GM19099 (cell line): ENCODE data around the gene PITRM1.

Source experiments
- POLR2A ChIP-seq: IDR thresholded peaks from 3 replicates; pipeline ENCODE4 v1.6.1; 2011; ENCODE audit warnings: low read depth; ENCODE audit not compliant: insufficient read length; ENCODE audit errors: extremely low read depth

The PITRM1 gene

GRCh38 chr10:3109196-3109595 lies 63.4 kb downstream of the PITRM1 start:
- TF ChIP-seq POLR2A: no peak

GRCh38 chr10:3108575-3109105 lies 63.9 kb downstream of the PITRM1 start:
- TF ChIP-seq POLR2A: no peak

DNA sequence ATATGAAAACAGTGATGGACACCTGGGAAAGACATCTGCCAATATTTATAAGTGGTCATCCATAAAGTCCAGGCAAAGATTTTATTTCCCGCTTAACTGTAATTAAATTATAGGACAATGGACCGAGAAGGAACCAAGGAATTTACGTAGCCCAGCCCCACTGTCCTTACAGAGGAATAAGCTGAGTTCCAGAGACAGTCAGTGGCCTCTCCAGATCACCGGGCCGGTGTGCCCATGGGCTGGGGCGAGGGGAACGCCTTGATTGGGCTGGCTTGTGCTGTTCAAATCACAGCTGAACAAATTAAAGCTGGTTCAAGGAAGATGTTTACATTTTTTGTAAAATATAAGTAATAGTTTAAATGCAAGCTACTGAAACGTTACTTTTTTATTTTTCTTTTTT lies 64.5 kb downstream of the PITRM1 start:
- TF ChIP-seq POLR2A: no peak

GRCh38 chr10:3107426-3107961 lies 65.1 kb downstream of the PITRM1 start:
- no peak for TF ChIP-seq POLR2A

DNA sequence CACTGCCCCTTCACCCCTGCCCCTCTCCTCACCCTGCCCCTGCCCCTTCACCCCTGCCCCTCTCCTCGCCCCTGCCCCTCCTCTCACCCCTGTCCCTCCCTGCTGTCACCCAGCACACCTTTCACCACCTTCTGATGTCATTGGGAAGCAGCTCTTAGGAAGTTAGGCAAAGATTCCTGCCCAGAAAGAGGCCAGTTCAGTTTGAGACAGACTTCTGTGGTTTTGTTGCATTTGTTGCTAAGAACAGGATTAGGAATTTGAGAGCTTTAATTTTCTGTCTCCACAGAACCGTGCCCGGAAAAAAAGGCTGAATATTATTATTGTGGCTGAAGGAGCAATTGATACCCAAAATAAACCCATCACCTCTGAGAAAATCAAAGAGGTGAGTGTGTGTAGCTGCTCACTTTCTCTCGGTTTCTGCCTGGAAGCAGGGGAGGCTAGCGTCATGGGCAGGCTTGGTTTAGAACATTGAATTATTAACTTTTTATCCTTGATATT lies 65.6 kb downstream of the PITRM1 start:
- TF ChIP-seq POLR2A: no peak

DNA sequence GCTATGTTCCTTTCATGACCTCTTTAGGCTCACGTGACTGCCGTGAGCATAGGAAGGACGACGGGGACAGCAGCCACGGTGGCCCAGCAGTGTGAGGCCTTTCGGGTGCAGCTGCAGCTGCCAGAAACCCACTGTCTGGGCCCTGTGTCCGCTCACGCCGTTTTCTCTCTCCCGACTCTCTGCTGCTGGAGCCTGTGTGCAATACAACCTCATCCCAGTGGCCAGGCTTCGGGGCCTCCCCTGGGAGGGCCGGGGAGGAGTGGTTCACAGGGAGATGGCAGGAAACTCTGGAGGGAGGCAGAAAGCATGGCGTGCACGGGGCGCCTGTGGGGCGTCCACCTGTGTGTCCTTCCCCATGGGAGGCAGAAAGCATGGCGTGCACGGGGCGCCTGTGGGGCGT lies 66.7 kb downstream of the PITRM1 start:
- no peak for TF ChIP-seq POLR2A

DNA sequence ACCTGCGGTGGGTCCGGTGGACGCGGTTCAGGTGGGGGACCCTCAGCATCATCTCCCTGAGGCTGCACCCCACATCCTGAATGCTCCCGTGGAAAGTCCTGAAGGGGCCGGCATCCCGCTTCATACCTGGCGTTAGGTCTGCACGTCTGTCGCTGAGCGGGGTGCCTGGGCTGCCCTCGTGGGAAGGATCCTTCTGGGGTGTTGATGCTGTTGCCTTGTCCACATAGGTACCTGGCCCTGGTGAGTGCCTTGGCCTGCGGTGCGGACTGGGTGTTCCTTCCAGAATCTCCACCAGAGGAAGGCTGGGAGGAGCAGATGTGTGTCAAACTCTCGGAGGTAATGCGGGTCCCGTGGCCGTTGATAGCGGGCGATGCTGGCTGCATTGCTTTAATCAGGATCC lies 67.4 kb downstream of the PITRM1 start:
- no peak for TF ChIP-seq POLR2A

DNA sequence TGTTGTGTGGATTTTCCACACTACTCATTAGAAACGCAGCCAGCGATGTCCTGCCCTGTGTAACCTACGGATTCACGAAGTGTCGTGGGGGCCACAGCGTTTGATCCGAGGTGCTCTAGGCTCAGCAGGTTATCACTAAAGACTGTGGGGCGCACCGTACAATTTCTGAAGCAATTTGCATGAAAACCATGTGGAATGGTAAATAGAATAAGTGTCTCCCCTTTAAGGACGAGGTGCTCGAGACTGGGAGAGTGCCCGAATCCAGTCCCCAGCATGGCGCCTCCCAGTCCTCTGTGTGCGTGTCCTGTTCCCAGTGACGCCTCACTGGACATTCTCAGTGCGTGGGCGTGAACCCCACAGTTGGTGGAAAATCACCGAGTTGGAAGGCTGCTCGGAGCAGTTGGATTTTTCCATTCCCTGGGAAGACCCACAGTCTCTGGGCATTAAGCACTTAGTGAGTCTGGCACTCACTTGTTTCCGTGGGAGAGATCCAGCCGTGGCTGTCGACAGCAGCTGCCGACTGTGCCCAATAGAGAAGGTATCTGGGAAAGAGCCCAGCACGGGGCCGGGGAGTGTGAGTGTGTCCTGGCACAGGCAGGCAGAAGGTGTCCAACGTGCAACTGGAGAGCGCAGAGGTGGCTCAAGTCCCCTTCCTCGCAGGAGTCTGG lies 68.2 kb downstream of the PITRM1 start:
- no peak for TF ChIP-seq POLR2A

GRCh38 chr10:3103646-3104045 lies 68.9 kb downstream of the PITRM1 start:
- no peak for TF ChIP-seq POLR2A

GRCh38 chr10:3102720-3103427 lies 69.7 kb downstream of the PITRM1 start:
- no peak for TF ChIP-seq POLR2A

GRCh38 chr10:3100856-3101640 lies 71.5 kb downstream of the PITRM1 start:
- TF ChIP-seq POLR2A: no peak

DNA sequence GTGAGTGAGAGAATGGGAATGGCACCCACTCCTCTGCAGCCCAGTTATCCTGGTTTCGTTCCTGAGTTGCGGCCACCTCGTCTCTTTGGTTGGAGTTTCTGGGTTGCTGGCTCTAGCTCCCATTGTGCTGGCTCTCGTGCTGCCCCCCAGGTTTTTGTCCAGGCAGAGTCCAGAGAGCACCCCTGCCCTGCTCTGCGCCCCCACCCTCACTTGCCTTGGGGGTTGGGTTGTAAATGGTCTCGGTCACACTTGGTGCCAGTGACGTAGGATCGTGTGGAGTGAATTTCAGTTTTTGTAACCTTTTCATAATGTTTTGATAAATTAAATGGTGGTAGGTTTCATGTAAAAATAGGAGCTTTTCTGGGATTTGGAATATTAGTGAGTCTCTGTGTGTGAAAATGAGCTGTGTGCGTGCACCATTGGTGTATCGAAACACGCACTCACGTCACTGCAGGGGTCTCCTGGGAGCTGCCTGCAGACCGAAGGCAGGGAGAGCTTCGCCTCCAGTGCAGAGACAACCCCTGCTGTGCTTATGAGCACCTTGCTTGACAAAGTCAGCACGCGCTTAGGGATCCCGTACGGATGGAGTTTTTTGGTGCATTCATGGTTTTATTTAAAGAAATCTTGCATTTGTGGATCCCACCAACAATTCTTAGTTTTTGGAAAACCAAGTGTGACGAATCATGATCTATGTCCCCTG lies 72.3 kb downstream of the PITRM1 start:
- TF ChIP-seq POLR2A: no peak

DNA sequence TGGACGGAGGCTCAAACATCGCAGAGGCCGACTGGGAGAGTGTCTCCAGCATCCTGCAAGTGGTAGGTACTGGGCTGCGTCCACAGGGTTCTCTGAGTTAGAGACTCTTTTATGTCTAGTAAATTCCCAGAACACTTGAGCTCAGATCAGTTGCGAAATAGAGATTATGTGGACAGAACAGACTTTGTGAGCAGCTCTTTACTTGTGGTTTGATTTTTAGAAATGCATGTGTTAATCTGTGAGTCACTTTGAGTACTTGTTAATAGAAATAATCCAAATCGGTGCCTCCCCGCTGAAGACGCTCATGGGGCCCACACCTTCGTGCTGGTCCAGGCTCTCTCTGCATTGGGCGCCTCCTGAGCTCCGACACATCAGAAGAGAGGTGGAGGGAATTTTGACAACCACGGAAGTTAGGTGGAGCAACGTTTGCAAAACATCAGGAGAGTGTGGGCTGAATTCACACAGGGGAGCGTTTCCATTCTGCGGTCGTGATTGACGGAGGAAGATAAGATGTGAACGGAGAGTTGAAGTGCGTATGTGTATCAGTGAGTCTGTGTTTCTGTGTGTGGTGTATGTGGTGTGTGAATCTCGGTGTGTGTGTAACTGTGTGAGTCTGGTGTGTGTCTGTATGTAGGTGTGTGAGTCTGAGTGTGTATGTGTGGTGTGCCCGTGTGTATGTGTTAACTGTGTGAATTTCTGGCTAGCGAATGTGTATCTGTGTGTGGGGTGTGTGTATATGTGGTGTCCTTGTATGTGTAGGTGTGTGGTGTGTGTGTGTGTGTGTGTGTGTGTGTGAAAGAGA lies 73.1 kb downstream of the PITRM1 start:
- no peak for TF ChIP-seq POLR2A

- TF ChIP-seq POLR2A: no peak
Measured at GRCh38 chr10:3098689-3099088, 73.9 kb downstream of the PITRM1 start.
